HG03354 (cell line): ENCODE results near the gene CYSRT1.
A peak's percentile ranks its signal among the peaks of the same experiment; 100 is the strongest.
"Not testable (repeated sequence)": the region's sequence is repeated elsewhere in the genome, so short reads cannot be mapped to it uniquely, and the experiment has no call there.

ENCODE experiments used
- ATAC-seq: cut with Tn5 transposase; IDR thresholded peaks from one replicate; pipeline ENCODE4 v1.9.1; 2021; ENCODE audit warnings: mild to moderate bottlenecking; ENCODE audit not compliant: unreplicated experiment, poor library complexity, severe bottlenecking

Gene CYSRT1

DNA sequence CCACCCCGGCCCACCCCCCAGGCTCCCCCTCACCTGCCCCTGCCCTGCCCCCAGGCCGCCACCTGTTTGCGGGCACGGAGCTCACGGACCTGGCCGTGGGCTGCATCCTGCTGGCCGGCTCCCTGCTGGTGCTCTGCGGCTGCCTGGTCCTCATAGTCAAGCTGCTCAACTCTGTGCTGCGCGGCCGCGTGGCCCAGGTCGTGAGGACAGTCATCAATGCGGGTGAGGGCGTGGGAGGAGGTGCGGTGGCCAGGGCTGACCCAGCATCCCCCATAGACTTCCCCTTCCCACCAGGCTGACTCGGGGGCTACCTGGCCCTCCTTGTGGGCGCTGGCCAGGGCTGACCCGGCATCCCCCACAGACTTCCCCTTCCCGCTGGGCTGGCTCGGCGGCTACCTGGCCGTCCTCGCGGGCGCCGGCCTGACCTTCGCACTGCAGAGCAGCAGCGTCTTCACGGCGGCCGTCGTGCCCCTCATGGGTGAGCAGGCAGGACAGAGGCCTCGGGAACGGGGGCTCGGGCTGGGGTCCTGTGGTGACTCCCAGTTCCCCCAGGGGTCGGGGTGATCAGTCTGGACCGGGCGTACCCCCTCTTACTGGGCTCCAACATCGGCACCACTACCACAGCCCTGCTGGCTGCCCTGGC lies 9.2 kb downstream of the CYSRT1 start:
- no peak for ATAC-seq

DNA sequence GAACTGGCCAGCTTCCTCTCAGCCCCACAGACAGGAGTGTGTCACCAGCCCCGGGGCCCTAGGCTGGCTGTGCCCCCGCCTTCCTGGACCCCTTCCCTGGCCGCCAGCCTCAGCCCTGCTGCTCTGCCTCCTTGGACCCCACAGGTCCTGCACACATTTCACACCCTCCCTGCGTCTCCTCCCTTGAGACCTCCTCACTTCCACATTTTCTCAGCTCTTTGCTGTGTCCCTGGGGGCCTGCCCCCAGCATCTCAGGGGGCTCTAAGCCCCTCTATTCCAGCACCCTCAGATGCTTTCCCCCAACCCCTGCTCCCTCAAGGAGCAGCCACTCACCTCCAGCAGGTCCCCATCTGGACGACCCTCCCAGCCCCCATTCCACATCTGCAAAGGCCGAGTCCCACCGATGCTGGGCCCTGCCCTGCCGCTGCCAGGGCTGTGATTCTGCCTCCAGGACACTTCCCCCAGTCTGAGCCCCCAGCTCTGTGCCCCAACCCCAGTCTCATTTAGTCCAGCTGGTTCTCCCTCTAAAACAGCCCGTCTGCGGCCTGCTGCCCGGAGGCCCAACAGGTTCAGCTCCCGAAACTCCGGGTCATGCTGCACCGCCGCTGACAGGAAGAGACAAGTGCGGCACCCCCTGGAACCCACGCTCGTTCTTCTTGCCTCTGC lies 9.9 kb downstream of the CYSRT1 start:
- no peak for ATAC-seq

DNA sequence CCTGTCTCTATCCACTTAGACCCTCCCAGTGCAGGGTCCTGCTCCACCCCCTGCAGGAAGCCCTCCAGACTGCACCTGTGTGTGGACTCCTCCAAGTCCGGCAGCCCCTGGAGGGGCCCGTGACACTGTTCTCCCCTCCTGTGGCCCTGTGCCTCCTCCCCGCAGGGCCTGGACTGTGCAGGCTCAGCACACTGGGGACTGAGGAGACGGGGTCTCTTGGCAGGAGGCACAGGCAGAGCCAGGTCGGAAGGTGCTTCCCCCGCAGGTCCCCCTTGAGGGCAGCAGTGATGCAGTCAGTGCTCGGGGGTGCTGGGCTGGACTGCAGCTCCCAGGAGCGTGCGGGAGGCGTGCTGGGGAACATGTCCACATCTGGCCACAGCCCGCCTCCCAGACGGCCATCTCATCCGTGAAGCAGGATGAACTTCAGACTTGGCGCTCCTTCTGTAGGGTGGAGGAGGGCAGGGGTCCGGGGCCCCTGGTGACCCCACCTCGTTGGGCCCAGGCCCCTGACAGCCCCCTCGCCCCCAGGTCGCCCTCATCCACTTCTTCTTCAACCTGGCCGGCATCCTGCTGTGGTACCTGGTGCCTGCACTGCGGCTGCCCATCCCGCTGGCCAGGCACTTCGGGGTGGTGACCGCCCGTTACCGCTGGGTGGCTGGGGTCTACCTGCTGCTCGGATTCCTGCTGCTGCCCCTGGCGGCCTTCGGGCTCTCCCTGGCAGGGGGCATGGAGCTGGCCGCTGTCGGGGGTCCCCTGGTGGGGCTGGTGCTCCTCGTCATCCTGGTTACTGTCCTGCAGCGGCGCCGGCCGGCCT lies 10.7 kb downstream of the CYSRT1 start:
- ATAC-seq: no peak

DNA sequence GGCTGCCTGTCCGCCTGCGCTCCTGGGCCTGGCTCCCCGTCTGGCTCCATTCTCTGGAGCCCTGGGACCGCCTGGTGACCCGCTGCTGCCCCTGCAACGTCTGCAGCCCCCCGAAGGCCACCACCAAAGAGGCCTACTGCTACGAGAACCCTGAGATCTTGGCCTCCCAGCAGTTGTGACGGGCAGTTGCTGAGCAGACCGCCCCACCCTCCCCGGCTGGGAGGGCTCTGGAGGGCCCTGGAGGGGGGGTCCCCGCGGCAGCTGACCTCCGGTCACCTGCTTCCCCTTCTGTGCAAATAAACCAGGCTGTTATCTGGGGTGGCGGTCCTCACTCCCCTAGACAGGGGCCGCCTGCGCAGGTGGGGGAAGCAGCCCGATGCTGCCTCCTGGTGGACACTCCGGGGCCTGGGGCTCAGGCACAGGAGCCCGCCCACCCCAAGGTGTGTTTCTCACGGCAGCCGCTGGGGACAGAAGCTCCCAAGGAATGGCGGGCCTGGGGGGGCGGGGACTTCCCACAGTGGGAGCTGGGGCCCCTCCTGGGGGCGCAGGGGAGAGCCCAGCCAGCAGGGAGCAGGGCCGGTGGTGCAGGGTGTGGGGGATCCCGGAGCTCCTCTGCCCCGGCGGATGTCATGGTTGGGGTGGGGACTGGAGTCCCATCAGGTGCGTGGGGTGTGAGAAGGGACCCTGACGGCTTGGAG lies 11.4 kb downstream of the CYSRT1 start:
- peak; percentile 25 for ATAC-seq

DNA sequence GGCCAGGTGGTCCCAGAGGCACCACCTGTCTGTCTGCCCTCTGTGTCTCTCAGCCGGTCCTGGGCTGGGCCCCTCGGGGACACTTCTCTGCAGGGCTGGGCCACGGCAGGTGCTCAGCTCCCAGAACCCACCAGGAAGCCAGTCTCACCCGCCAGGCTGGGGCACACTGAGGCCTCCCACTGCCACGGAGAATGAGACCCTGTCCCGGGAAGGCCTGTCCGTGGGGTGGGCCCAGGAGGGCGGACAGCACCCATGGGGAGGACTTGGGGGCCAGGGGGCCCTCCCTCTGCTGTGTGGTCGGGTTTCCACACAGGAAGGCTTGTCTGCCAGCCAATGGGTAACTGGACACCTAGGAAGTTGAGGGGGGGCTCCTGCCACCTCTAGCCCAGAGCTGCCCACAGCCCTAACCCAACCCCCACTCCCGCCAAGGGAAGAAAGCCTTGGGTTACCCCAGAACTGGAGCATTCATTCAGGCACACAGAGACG lies 12.0 kb downstream of the CYSRT1 start:
- no peak for ATAC-seq

DNA sequence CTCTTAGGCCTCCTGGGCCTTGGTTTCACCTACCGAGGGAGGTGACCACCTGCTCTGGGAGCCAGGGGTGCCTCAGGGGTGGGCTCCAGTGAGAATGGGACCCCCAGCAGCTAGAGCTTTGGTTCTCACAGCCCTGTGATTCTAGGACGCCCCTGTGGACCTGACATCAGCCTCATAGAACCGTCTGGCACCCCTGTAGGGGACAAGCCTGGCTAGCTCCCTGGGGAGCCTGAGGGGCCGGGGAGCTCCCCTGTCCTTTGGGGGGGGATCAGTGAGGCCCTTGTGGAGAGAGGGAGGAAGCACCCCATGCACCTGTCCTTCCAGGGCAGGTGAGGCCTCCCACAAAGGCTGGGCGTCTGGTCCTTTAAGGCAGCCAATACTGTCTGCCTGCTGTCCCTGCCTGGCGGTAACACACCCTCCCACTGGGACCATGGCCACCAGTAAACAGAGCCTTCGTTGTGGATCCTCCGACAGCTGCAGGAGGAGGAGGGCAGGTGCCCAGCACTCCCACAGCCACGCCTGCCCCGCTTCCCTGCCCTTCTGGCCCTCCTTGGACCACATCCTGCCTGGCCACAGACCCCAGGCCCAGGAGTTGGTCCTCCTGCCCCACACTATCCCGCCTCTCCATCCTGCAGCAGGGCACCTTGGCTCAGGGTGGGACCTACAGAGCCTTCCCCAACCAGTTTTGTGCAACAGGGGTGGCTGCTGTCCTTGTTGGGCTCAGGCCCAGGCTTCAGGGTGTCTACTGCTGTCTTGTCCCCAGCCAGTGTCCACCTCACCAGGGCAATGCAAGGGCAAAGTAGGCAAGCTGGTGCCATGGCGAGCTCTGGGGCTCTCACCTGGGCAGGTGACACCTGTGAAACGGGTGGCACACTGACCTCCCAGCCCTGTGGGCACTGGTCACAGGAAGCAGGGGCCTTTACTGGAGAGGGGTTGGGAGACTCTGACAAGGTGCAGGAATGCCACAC lies 13.1 kb downstream of the CYSRT1 start:
- no peak for ATAC-seq

DNA sequence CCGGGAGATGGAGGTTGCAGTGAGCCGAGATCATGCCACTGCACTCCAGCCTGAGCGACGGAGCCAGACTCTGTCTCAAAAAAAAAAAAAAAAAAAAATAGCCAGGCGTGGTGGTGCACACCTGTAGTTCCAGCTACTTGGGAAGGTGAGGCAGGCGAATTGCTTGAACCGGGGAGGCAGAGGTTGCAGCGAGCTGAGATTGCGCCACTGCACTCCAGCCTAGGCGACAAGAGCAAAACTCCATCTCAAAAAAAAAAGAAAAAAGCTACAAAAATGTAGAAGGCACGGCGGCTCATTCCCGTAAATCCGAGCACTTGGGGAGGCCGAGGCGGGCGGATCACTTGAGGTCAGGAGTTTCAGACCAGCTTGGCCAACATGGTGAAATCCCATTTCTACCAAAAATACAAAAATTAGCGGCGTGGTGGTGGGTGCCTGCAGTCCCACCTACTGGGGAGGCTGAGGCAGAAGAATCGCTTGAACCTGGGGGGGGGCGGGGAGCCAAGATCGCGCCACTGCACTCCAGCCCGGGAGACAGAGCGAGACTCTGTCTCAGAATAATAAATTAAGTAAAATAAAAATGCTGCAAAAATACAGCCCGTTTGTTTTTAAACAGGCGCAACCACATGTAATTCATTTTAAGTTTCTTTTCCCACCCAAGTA lies 14.7 kb downstream of the CYSRT1 start:
- not testable (repeated sequence) for ATAC-seq

DNA sequence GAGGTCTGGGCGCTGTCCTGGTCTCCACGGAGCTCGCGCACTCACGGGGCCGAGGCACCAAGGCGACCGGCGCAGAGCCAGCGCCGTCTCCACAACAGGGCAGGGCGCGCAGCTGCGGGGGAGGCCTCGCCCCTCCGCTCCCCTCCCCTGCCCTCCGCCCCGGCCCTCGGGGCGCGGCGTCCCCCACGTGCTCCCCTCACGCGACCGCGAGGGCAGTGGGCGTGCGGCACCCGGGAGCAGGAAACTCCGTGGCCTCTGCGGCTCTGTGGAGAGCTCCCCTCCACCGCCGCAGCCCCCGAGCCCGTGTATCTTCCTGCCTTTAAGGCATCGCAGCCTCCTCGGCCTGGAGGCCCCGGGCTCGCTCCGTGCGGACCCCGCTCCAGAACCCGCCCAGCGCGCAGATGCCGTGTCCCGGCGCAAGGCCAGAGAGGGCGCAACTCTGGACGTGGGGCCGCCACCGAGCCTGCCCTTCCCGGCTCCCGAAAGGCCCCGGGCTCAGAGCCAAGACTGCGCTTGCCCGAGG lies 15.4 kb downstream of the CYSRT1 start:
- ATAC-seq: peak; percentile 33

DNA sequence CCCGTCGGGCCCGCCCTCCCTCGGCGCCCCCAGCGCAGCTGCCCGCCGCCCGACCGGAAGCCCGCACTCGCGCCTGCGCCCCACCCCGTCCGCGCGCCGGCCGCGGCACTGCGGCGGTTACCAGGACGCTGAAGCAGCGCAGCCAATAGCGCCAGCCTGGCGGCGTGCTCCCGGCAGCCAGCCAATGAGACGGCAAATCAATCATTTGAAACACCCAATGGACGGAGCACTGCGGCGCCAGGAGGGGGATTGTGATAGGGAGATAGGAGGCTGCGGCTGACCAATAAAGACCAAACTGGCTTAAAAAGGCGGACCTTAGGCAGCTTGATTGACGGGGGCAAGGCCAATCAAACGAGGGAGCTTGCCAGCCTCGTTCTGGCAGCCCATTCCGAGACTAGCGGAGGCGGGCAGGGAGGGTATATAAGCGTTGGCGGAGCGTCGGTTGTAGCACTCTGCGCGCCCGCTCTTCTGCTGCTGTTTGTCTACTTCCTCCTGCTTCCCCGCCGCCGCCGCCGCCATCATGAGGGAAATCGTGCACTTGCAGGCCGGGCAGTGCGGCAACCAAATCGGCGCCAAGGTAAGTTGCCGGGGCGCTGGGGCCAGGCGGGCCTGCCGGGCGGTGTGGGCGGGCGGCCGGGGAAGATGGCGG lies 16.0 kb downstream of the CYSRT1 start, which contains the start of gene TUBB4B:
TSS of gene TUBB4B (plus strand) at position 447 of the 649 bp plus-strand sequence. CDS start at position 521, 74 bp downstream.
- ATAC-seq: peak; percentile 77

DNA sequence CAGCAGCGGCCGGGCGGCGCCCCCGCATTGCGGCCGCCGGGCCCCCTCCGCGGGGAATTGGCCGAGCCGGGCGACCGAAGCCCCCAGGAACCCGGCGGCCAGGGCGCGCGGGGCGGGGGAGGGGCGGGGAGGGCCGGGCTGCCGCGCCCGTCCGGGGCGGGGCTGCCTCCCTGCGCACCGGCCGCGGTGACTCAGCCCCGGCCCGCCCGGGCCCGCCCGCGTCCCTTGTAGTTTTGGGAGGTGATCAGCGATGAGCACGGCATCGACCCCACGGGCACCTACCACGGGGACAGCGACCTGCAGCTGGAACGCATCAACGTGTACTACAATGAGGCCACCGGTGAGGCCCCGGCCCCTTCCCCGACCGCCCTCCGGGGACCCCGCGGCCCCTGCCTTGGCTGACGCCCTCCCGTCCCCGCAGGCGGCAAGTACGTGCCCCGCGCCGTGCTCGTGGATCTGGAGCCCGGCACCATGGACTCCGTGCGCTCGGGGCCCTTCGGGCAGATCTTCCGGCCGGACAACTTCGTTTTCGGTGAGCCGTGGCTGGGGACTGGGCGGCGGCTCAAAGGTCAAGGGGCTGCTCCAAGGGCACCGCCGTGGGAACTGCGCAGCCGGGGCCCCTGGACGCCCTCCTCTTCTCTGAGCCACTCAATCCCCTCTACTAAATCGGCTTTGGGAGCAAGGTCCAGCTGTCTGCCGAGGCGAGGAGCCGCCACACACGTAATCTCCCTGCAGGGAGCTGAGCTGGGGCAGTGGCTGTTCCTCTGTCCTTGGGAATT lies 16.7 kb downstream of the CYSRT1 start:
- peak; percentile 1 for ATAC-seq

DNA sequence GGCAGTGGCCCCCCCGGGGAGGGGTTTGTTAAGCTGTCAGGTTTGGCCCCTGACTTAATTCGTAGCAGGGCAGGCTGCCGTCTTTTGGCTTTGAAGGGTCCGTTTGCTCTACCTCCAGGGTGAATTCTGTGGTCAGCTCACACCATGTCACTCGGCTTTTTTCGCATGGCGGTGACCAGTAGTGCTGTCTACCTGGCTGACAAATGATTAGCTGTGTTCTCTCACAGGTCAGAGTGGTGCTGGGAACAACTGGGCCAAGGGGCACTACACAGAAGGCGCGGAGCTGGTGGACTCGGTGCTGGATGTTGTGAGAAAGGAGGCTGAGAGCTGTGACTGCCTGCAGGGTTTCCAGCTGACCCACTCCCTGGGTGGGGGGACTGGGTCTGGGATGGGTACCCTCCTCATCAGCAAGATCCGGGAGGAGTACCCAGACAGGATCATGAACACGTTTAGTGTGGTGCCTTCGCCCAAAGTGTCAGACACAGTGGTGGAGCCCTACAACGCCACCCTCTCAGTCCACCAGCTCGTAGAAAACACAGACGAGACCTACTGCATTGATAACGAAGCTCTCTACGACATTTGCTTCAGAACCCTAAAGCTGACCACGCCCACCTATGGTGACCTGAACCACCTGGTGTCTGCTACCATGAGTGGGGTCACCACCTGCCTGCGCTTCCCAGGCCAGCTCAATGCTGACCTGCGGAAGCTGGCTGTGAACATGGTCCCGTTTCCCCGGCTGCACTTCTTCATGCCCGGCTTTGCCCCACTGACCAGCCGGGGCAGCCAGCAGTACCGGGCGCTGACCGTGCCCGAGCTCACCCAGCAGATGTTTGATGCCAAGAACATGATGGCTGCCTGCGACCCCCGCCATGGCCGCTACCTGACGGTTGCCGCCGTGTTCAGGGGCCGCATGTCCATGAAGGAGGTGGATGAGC lies 17.6 kb downstream of the CYSRT1 start:
- no peak for ATAC-seq

DNA sequence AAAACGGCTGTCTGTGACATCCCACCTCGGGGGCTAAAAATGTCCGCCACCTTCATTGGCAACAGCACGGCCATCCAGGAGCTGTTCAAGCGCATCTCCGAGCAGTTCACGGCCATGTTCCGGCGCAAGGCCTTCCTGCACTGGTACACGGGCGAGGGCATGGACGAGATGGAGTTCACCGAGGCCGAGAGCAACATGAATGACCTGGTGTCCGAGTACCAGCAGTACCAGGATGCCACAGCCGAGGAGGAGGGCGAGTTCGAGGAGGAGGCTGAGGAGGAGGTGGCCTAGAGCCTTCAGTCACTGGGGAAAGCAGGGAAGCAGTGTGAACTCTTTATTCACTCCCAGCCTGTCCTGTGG lies 18.3 kb downstream of the CYSRT1 start:
- ATAC-seq: not testable (repeated sequence)

DNA sequence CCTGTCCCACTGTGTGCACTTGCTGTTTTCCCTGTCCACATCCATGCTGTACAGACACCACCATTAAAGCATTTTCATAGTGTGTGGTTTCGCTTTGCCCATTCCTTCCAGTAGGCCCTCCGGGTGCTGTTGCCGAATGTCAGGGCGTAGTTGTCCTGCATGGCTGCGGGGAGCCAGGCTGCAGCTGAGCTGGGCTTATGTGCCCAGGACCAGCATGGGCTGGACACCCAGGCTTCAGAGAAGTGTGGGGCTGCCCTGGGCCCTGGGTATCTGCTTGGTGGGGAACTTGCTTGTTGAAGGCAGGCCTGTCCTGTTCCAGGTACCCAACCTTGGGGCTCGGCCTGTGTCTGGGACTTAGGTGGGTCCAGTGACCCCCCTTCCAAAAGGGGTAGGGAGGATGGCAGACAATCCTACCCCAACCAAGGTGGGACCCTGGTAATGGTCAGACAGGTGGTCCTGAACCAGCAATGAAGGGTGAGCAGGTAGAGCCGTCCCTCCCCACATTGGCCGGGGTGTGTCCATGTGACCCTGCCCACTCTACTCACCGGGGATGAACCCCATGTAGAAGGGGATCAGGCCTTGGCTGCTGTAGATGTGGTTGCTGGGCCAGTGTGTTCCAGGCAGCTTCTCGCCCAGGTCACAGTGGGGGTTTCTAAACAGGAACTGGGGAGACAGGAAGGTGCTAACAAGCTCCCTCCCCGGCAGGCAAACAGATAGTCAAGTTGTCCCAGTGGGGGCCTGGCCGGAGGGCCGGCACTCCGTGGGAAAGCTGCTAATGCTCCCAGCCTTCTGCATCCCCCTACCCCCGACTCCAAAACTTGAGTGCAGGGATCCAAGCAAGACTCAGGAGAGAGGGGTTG lies 18.9 kb downstream of the CYSRT1 start:
- no peak for ATAC-seq

DNA sequence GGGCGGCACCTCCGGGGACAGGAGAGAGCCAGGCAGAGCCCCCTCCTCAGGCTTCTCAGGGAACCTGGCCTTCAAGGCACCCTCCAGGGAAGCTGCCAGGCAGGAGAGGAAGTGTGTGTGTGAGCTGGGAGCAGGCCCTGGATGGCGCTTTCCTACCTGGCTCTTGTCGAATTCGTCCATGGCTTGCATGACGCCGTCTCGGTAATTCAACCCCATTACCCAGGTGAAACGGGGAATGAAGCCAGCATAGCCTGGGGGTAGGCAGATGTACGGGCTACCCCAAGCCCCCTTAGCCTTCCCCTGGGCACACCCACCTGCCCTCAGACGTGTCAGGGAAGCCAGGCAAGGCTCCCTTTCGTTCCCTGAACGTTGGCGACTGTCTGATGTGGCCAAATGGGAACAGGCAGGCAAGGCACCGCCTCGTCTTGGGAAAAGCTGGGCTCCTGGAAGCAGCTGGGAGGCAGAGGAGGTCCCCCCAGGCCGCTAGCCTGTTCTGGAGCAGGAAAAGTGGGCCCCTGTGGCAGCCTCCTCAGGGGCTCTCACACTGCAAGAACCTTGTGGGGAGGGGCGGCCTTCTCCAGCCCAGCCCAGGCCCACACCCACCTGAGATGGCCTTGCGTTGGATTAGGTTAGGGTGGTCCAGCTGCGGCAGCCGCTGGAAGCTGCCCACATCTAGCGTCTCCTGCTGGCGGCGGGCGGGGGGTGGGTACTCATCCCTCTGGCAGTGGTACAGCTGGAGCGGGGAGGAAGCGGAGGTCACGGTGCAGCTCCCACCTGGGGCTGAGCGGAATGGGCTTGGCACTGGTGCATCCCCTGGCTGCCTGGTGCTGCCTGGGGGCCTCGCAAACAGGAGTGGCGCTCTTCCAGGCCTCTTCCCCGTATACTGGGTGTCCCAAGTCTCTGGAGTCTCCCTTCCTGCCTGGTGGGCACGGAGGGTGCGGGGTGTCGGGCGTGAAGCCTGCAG lies 19.8 kb downstream of the CYSRT1 start:
- ATAC-seq: no peak
